GM18505 (cell line): ENCODE data around the gene EIF4G2.

Experiments
- ATAC-seq: cut with Tn5 transposase; IDR thresholded peaks from one replicate; pipeline ENCODE4 v1.9.1; 2021; ENCODE audit not compliant: unreplicated experiment
- POLR2A ChIP-seq: IDR thresholded peaks from 4 replicates; pipeline ENCODE4 v1.6.1; 2011; ENCODE audit warnings: borderline replicate concordance; ENCODE audit not compliant: insufficient read depth, insufficient read length; ENCODE audit errors: extremely low read depth

Gene EIF4G2

GRCh38 chr11:10777806-10778205 lies 30.9 kb downstream of the EIF4G2 start:
- no peak for TF ChIP-seq POLR2A
- ATAC-seq, result no peak

GRCh38 chr11:10777393-10777793 lies 31.3 kb downstream of the EIF4G2 start:
- no peak for TF ChIP-seq POLR2A
- ATAC-seq, result no peak

- TF ChIP-seq POLR2A, result no peak
- ATAC-seq, result no peak
These were observed 33.9 kb downstream of the EIF4G2 start for GRCh38 chr11:10774811-10775210.

GRCh38 chr11:10771457-10771856 lies 37.3 kb downstream of the EIF4G2 start:
- ATAC-seq, result no peak

GRCh38 chr11:10770626-10771254 lies 38.0 kb downstream of the EIF4G2 start:
- ATAC-seq, result no peak
- TF ChIP-seq POLR2A, result no peak

More at GRCh38 chr11:10771457-10771856, 37.3 kb downstream of the EIF4G2 start:
- no peak for TF ChIP-seq POLR2A

GRCh38 chr11:10764412-10764811 lies 44.3 kb downstream of the EIF4G2 start:
- no peak for ATAC-seq
- TF ChIP-seq POLR2A, result no peak

- no peak for ATAC-seq
- TF ChIP-seq POLR2A, result no peak
These were observed 45.0 kb downstream of the EIF4G2 start for GRCh38 chr11:10763766-10764165.

- ATAC-seq, result no peak
- no peak for TF ChIP-seq POLR2A
These were observed 45.8 kb downstream of the EIF4G2 start for GRCh38 chr11:10762913-10763421.

GRCh38 chr11:10762185-10762584 lies 46.5 kb downstream of the EIF4G2 start:
- ATAC-seq, result peak; percentile 83
- TF ChIP-seq POLR2A, result no peak

GRCh38 chr11:10761085-10761698 lies 47.5 kb downstream of the EIF4G2 start:
- no peak for TF ChIP-seq POLR2A
- no peak for ATAC-seq

GRCh38 chr11:10758957-10759356 lies 49.8 kb downstream of the EIF4G2 start:
- TF ChIP-seq POLR2A, result no peak
- ATAC-seq, result no peak

- no peak for ATAC-seq
- TF ChIP-seq POLR2A, result no peak
These were observed 56.2 kb downstream of the EIF4G2 start for GRCh38 chr11:10752486-10752885.

- TF ChIP-seq POLR2A, result no peak
- no peak for ATAC-seq
These were observed 56.7 kb downstream of the EIF4G2 start for GRCh38 chr11:10752061-10752460.

- no peak for TF ChIP-seq POLR2A
- ATAC-seq, result no peak
These were observed 57.2 kb downstream of the EIF4G2 start for GRCh38 chr11:10751581-10751940.
